Right kidney (tissue), 9 donors: ENCODE measurements around the gene FUT2.
"Not testable (repeated sequence)": the region's sequence is repeated elsewhere in the genome, so short reads cannot be mapped to it uniquely, and the experiment has no call there.

ENCODE experiments used
- DNase-seq: peaks from one replicate; pipeline ENCODE4 v3.0.0-alpha.2; 2016
- long read RNA-seq, 8 donors: transcript quantifications; one replicate each; lab custom pipeline, GENCODE V29; 2026

FUT2 gene
- long read RNA-seq, donor 1 = 0 reads
- long read RNA-seq, donor 2, partial matches to known transcripts = 6 of 6 reads
- long read RNA-seq, donor 2, other reads (novel, unspliced or antisense) = 0 of 6 reads
- long read RNA-seq, donor 3 = 0 reads
- long read RNA-seq, donor 4 = 0 reads
- long read RNA-seq, donor 5 = 0 reads
- long read RNA-seq, donor 6 = 0 reads
- long read RNA-seq, donor 7 = 0 reads
- long read RNA-seq, donor 8 = 0 reads

- DNase-seq = peak; percentile 37
Observed at GRCh38 chr19:48695743-48696352, at the start of gene FUT2. TSS of gene FUT2 (plus strand) at chr19:48695971. CDS start at chr19:48702957, 6,986 bp downstream.

GRCh38 chr19:48646001-48646721 lies 49.6 kb upstream of the FUT2 start, which contains the start of gene CA11:
TSS of gene CA11 (minus strand) at chr19:48646187. CDS start at chr19:48645632, 555 bp downstream.
- DNase-seq = peak; percentile 84

DNA sequence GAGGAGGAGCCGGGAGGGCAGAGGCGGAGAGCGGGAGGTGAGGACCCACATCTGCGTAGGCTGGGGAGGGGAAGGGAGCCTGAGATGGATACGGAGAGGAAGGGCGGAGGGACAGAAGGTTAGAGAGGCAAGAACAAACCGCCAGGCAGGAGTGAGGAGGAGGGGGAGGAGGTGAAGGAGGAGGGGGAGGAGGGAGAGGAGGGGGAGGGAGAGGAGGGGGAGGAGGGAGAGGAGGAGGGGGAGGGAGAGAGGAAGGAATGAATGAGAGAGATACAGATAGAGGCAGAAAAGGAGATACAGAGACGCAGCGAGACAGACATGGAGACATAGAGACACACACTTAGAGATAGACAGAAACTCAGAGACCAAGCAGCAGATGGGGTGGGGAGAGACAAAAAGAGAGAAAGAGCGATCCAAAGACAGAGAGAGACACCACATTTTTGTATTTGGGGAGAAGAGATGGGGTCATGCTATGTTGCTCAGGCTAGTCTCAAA lies 49.0 kb upstream of the FUT2 start:
- peak; percentile 29 for DNase-seq

GRCh38 chr19:48648134-48648533 lies 47.6 kb upstream of the FUT2 start:
- no peak for DNase-seq

- DNase-seq = no peak
Observed at GRCh38 chr19:48650974-48651682, 44.6 kb upstream of the FUT2 start.

- no peak for DNase-seq
Observed at GRCh38 chr19:48651683-48652048, 44.1 kb upstream of the FUT2 start.

DNA sequence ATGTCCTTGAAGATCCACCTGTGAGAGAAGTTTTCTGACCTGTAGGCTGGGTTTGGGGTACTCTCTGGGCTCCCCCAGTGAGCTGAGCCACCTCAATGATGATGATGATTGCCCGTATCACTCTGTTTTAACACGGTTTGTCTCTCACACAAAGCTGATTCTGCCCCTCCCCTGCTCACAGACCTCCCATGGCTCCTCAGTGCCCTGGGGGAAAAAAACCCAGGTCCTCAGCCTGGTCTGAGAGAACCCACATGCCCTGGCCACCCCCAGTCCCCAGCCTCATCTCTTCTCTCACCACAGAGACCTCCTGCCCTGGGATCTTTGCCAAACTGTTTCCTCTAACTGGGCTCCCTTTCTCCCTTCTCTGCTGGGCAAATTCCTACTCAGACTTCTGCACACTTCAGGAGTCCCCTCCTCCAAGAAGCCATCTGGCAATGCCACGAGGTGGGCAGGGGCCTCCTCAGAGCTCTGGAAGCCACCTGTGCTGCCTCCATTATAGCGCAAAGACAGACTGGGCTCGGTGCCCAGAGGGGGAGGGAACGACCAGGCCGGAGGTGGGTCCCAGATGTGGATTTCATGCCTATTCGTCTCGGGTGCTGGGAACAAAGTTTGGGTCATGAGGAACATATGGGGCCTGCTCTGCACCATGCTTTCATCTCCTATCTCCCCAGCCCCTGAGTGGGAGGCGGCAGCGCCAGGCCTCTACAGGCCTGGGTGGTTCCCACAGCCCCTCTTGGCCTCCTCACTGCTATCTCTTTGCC lies 41.3 kb upstream of the FUT2 start:
- DNase-seq = peak; percentile 27

DNA sequence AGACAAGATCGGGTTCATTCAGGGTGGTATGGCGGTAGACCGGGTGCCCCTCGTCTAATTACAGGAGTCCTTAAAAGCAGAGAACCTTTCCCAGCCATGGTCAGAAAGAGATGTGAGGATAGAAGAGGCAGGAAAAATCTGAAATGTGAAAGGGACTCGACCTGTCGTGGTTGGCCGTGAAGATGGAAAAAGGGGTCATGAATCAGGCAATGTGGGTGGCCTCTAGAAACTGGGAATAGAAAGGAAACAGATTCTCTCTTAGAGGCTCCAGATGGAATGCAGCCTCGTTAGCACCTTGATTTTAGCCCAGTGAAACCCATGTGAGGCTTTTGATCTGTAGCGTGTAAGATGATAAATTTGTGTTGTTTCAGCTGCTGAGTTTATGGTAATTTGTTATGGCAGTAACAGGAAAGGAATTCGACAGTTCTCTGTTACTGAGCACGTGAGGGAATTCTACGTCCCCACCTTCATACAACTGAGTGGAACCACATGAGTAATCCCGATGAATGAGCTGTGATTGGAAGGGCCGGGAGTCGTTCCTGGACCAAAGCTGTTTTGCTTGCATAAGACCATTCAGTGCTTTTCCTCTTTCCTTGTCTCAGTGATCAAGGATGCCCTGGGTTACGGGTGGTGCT lies 38.8 kb upstream of the FUT2 start:
- peak; percentile 48 for DNase-seq

DNA sequence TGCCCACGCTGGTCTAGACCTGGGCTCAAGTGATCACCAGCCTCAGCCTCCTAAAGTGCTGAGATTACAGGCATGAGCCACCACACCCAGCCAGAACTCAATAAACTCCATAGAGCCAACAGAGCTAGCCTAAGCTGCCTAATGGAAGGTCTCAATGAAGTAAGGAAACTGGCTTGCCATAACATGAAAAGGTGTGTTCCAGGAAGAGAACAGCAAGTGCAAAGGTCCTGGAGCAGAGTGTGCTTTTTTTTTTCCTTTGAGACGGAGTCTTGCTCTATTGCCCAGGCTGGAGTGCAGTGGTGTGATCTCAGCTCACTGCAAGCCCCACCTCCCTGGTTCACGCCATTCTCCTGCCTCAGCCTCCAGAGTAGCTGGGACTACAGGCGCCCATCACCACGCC lies 37.9 kb upstream of the FUT2 start:
- DNase-seq = not testable (repeated sequence)

- DNase-seq = no peak
Observed at GRCh38 chr19:48658483-48658882, 37.3 kb upstream of the FUT2 start.

GRCh38 chr19:48659768-48660167 lies 36.0 kb upstream of the FUT2 start:
- DNase-seq = no peak

DNA sequence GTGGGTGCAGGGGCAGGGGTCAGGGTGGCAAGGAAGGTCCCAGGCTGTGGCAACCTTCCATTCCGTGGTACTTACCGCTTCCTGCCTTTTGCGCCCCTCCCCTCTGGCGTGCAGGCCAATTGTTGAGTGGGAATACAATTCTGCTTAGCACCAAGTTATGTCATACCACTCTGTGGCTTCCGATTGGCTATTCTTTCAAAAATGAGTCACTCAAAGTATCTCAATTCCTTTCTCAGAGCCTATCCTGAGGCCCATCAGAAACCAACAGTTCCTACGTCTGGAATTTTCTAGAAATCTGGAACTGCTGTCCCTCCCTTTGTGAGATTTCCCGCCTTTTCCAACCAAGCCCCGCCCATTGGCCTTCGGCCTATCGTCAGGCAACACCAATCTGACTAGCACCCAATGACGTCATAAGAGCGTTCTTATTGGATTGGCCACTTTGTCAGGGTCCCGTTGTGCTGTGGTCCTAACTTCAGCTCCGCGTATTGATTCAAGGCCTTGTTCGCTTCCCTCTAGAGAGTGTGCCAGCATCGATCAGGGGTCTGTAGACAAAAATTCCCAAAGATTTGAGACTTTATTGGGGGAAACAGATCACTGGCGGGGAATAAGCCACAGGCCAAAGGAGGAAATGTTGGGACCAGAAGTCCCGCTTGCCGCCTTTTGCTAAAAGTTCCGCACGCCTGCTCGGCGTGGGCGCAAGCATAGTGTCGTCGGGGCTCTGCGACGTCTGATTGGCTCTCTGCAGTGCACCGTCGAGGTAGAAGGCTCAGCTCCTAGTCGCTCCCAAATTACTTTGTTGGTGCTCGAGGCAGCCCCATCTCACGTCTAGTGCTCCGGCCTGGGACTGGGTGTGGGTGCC lies 34.7 kb upstream of the FUT2 start:
- DNase-seq = peak; percentile 64

DNA sequence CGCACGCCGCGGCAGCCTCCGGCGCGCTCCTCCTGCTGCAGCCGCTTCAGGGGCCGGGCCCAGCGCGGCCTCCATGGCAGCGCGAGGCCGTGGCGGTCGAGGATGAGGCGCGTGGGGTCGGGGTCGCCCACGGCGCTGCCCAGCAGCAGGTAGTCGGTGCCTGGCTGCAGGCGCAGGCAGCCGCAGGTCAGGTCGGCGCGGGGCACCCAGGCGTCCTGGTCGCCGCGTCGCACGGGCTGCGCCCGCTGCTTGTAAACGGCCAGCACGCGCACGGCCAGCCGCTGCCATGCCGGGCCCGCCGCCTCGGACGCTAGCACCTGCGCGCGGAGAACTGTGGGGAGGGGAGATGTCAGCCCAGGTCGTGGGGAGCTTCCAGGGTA lies 34.1 kb upstream of the FUT2 start:
- no peak for DNase-seq

- DNase-seq = no peak
Observed at GRCh38 chr19:48663667-48664066, 32.1 kb upstream of the FUT2 start.

- no peak for DNase-seq
Observed at GRCh38 chr19:48664476-48664875, 31.3 kb upstream of the FUT2 start.

DNA sequence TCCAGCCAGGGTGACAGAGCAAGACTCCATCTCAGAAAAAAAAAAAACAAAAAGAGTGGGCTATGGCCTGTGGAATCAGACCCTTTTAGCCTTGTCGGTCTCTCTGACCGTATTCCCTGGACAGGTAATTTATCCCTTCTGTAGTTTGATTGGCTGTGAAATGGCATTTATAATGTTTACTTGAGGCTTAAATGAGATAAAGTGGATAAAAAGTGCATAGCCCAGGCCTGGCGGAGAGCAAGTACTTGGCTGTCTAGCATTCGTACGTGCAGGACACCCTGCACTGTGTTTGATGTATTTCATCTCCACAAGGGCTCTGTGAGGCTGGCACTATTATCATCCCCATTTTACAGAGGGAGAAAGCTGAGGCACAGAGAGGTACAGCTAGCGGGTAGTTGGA lies 30.0 kb upstream of the FUT2 start:
- DNase-seq = no peak

DNA sequence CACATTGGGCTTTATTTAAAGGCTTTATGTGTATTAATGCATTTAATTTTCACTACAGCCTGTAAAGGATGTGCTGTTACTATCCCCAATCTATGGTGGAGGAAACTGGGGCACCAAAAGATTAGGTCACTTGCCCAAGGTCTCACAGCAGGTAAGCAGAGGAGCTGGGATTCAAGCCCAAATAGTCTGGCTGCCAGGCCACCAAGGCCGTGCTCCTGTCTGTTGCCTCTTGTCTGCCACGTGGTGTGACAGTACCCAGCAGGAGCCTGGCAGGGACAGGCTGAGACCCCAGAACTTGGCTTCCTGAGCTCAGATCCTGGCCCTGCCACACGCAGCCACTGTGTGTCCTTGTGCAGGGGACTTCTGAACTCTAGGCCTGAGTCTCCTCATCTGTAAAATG lies 27.4 kb upstream of the FUT2 start:
- no peak for DNase-seq

- DNase-seq = no peak
Observed at GRCh38 chr19:48668761-48669160, 27.0 kb upstream of the FUT2 start.

- DNase-seq = no peak
Observed at GRCh38 chr19:48669903-48670668, 25.7 kb upstream of the FUT2 start.
